ENCODE data around the gene POPDC2. TPM values are rescaled to one million over a fixed set of nuclear protein-coding genes. Genes with fewer than 3 reads are reported as not detected.

POPDC2 gene
- polyA plus RNA-seq, 1 of the 3 experiments (the other 2 are of a cell fraction): 19.9 TPM

DNA sequence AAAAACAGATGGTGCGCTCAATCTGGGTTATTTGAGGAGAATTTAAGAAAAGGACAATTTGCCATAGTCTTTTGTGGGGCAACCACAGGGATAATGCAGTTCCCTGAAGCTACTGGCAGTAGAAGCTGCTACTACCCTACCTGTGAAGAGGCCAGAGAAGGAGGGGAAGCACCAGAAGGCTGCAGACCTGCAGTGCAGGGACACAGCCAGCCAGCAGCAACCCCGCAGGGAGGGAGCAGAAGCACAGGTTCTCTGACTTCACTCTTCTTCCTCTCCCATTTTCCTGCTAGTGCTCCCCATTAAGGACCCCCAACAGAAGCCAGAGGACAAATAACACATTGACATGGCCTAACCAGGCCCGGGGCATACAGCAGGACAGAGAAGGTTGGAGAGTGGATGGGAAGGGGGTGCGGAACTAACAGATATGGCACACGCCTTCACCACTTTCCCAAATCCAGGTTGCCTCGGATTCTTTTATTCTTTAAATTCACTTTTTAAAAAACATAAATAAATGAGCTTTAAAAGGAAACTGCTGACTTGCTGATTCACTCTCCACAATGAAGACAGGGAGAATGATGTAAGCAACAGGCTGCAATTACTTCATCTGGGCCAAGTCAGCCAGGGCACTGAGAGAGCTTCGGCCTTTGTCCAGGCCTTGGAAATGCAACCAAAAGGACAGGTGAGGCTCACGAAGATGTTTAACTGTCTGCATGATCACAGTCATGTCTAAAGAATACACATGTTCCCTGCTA is 30.1 kb downstream of the POPDC2 start:
- Histone ChIP-seq H3K27ac (ENCODE audit: low read depth in 2 of 2, low read length in 1 of 2) (no peak overlapping the region), H3K9ac (no peak overlapping the region), H3K9me3 (no peaks in the 10 kb centered on the region), H3F3A (replicated peaks; ENCODE audit: insufficient read depth) (no peaks in the 10 kb centered on the region), H2AFZ (ENCODE audit: low read depth) (peak overlapping the region; percentile 24; the same call in 1 of the 2 replicates), H3K36me3 (replicated peaks in 1 of 2; ENCODE audit: control insufficient read depth in 1 of 2, insufficient read depth in 2 of 2, low read length in 1 of 2) (no peaks in the 10 kb centered on the region), H3K27me3 (ENCODE audit: insufficient read depth) (no peaks in the 10 kb centered on the region), H3K9me2 (no peaks in the 10 kb centered on the region), H4K20me1 (ENCODE audit: insufficient read depth) (no peaks in the 10 kb centered on the region), H3K4me2 (no peak overlapping the region), H3K4me1 (ENCODE audit: control insufficient read depth in 1 of 2, insufficient read depth in 2 of 2, low read depth in 1 of 2, low read length in 1 of 2) (peaks cover 5 to 19% of the 10 kb centered on the region in 2 experiments; a peak in 3 of 4 replicates), H3K79me2 (ENCODE audit: insufficient read depth) (no peaks in the 10 kb centered on the region), H3K4me3 (ENCODE audit: low read depth in 2 of 2, low read length in 1 of 2) (no peak overlapping the region)
- ChIA-PET CTCF (interaction anchor here (0.6 kb wide), 2 partner anchors 10 to 827 kb away, joined by 3 read pairs; no protein-coding TSS in a partner anchor), POLR2A (no interaction called here)
- 93% methylated on average over 7 of the region's 8 CpGs for WGBS (ENCODE audit: low lambda C conversion rate)
- no peak for DNase-seq
- TF ChIP-seq, protein P1, sequence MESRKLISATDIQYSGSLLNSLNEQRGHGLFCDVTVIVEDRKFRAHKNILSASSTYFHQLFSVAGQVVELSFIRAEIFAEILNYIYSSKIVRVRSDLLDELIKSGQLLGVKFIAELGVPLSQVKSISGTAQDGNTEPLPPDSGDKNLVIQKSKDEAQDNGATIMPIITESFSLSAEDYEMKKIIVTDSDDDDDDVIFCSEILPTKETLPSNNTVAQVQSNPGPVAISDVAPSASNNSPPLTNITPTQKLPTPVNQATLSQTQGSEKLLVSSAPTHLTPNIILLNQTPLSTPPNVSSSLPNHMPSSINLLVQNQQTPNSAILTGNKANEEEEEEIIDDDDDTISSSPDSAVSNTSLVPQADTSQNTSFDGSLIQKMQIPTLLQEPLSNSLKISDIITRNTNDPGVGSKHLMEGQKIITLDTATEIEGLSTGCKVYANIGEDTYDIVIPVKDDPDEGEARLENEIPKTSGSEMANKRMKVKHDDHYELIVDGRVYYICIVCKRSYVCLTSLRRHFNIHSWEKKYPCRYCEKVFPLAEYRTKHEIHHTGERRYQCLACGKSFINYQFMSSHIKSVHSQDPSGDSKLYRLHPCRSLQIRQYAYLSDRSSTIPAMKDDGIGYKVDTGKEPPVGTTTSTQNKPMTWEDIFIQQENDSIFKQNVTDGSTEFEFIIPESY (IDR thresholded peaks at IDR 0.05; ENCODE audit: borderline replicate concordance, low read depth): no peak
- TF ChIP-seq CHD2 (IDR thresholded peaks at IDR 0.05; ENCODE audit: low read length, partially characterized antibody): no peak
- TF ChIP-seq, protein P2, sequence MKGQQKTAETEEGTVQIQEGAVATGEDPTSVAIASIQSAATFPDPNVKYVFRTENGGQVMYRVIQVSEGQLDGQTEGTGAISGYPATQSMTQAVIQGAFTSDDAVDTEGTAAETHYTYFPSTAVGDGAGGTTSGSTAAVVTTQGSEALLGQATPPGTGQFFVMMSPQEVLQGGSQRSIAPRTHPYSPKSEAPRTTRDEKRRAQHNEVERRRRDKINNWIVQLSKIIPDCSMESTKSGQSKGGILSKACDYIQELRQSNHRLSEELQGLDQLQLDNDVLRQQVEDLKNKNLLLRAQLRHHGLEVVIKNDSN (IDR thresholded peaks at IDR 0.05; ENCODE audit: borderline replicate concordance, low read depth): no peak
- TF ChIP-seq, protein P3, sequence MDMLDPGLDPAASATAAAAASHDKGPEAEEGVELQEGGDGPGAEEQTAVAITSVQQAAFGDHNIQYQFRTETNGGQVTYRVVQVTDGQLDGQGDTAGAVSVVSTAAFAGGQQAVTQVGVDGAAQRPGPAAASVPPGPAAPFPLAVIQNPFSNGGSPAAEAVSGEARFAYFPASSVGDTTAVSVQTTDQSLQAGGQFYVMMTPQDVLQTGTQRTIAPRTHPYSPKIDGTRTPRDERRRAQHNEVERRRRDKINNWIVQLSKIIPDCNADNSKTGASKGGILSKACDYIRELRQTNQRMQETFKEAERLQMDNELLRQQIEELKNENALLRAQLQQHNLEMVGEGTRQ (IDR thresholded peaks at IDR 0.05; ENCODE audit: borderline replicate concordance, low read depth, low read length): no peak
- TF ChIP-seq TAF1 (IDR thresholded peaks at IDR 0.05; ENCODE audit: borderline replicate concordance, low read depth, low read length): no peak
- no peak for TF ChIP-seq SIN3A (IDR thresholded peaks at IDR 0.05; ENCODE audit: borderline replicate concordance, low read depth, low read length)
- TF ChIP-seq, protein P4, sequence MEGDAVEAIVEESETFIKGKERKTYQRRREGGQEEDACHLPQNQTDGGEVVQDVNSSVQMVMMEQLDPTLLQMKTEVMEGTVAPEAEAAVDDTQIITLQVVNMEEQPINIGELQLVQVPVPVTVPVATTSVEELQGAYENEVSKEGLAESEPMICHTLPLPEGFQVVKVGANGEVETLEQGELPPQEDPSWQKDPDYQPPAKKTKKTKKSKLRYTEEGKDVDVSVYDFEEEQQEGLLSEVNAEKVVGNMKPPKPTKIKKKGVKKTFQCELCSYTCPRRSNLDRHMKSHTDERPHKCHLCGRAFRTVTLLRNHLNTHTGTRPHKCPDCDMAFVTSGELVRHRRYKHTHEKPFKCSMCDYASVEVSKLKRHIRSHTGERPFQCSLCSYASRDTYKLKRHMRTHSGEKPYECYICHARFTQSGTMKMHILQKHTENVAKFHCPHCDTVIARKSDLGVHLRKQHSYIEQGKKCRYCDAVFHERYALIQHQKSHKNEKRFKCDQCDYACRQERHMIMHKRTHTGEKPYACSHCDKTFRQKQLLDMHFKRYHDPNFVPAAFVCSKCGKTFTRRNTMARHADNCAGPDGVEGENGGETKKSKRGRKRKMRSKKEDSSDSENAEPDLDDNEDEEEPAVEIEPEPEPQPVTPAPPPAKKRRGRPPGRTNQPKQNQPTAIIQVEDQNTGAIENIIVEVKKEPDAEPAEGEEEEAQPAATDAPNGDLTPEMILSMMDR (IDR thresholded peaks at IDR 0.05): no peak
- TF ChIP-seq YY1 (IDR thresholded peaks at IDR 0.05; ENCODE audit: low read depth): no peak
- TF ChIP-seq MXI1 (IDR thresholded peaks at IDR 0.05; ENCODE audit: low read depth, low read length): no peak
- TF ChIP-seq RFX5 (IDR thresholded peaks at IDR 0.05; ENCODE audit: low read length): no peak
- no peak for TF ChIP-seq EZH2phosphoT487 (IDR thresholded peaks at IDR 0.05; ENCODE audit: borderline replicate concordance, low read depth)
- no peak for TF ChIP-seq POLR2AphosphoS5 (IDR thresholded peaks at IDR 0.05; ENCODE audit: low read depth, low read length)
- TF ChIP-seq, protein P5, sequence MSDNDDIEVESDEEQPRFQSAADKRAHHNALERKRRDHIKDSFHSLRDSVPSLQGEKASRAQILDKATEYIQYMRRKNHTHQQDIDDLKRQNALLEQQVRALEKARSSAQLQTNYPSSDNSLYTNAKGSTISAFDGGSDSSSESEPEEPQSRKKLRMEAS (IDR thresholded peaks at IDR 0.05; ENCODE audit: low read depth): no peak
